ENCODE results near the gene SLC13A3.

Gene SLC13A3

DNA sequence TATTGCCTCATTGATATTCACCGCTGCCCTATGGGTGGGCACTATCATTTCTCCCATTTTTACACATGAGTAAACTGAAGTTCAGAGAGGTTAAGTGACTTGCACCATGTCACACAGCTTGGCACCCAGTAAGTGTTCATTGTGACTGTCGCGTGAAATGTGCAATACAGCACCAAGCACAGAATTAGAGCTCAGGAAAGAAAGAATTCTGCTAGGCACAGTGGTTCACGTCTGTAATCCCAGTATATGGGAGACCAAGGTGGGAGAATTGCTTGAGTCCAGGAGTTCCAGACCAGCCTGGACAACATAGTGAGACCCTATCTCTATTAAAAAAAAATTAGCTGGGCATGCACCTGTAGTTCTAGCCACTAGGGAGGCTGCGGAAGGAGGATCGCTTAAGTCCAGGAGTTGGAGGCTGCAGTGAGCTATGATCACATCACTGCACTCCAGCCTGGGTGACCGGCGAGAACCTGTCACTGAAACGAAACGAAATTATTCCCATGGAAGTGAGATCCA is 626 bp downstream of the SLC13A3 start:
- DNase-seq = no peak

- no peak for DNase-seq
These were observed 1.2 kb downstream of the SLC13A3 start for GRCh38 chr20:46649965-46650542.

- DNase-seq = no peak
These were observed 1.7 kb downstream of the SLC13A3 start for GRCh38 chr20:46649650-46649949.

- DNase-seq = no peak
These were observed 2.2 kb downstream of the SLC13A3 start for GRCh38 chr20:46648903-46649649.

- DNase-seq = no peak
These were observed 3.8 kb downstream of the SLC13A3 start for GRCh38 chr20:46647469-46647868.

DNA sequence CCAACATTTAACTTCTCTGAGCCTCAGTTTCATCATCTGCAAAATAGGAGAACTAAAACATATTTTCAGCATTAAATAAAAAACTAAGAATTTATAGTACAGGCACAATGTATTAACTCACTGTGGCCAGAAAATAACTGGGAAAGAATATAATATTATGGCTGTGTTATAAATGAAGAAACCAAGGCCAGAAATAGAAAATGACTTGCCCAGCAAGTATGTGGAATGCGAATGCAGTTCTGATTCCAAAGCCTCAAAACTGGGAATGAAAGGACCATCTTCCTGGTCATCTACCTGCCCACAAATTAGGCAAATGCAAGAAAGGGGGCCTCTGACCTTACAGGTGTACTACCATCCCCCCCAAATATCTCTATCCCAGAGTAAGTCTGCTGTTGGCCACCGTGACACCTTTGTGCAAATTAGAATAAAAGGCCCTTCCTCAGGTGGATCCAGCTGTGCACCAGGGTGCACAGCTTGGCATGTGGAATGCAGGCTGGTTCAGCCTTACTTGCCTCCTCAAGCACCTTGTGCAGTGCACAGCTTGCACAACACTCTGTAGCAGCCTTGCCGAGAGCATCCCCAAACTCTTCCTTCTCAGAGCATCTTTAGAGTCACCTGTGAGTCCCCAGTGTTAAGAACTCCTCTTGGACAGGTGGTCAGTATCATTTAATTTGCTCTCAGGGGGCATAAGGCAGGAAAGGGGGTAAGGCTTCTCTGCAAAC is 4.4 kb downstream of the SLC13A3 start:
- no peak for DNase-seq

- no peak for DNase-seq
These were observed 5.1 kb downstream of the SLC13A3 start for GRCh38 chr20:46646122-46646521.

DNA sequence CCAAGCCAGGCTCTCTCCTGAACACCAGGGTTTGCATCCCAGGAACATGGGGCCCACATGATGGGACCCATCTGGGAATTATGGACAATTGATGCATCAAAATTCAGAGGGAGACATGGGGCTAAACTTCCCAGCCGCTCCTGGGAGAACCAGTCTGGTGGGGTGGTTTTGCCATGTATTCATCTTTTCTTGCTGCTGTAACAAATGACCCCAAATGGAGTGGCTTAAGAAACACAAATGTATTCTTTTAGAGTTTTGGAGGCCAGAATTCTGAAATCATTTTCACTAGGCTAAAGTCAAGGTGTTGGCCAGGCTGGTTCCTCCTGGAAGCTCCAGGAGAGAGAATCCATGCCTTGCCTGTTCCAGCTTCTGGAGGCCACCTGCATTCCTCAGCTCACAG is 6.5 kb downstream of the SLC13A3 start:
- no peak for DNase-seq

- DNase-seq = no peak
These were observed 7.1 kb downstream of the SLC13A3 start for GRCh38 chr20:46644160-46644559.

DNA sequence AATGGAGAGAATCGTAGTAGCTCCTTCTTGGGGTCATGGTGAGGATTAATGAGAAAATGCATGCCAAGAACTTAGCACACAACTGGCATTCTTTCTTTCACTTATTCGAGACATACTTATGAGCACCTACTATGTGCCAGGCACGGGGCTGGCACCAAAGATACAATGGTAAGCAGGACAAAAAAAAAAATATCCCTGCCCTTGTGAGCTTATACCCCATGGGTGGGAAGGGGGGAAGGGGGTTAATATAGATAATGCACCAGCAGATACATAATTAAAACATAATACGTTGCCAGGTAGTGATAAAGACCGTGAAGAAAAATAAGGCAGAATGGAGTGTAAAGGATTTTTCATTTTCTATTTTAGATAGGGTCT is 8.3 kb downstream of the SLC13A3 start:
- DNase-seq = no peak

GRCh38 chr20:46642265-46642968 is 8.8 kb downstream of the SLC13A3 start:
- DNase-seq = no peak

DNA sequence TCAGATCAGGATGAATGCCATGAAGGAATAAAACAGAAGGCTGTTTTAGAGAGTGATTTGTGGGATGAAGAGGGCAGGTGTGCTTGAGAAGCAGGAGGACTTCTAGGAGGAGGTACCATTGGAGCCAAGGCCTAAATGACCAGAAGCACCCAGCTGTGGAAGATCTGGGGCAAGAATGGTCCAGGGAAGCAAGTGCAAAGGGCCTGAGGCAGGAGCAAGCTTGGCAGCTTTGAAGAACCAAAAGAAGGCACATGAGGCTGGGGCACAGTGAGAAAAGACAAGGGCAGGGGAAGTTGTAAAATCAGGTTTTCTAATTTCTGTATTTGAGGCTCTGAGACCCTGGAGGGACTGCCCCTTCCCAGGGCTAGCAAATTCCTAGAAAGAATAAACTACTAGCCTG is 9.8 kb downstream of the SLC13A3 start:
- DNase-seq = no peak

- no peak for DNase-seq
These were observed 10.5 kb downstream of the SLC13A3 start for GRCh38 chr20:46640536-46641311.

GRCh38 chr20:46640044-46640443 is 11.2 kb downstream of the SLC13A3 start:
- no peak for DNase-seq

DNA sequence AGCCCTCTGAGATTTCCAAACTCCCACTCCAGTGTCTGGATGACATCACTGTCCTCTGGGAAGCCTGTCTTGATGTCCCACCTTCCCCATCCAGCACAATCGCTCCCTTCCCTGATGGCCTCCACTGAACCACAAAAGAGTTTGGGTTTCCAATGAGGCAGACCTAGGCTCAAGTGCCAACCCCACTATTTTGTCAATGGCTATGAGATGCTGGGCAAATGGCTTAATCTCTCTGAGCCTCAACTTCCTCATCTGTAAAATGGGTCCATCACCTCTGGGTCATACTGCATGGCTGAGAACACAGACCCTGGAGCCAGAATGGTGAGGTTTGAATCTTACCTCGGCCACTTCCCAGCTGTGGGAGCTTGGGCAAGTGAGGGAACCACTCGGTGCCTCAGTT is 11.7 kb downstream of the SLC13A3 start:
- DNase-seq = no peak

GRCh38 chr20:46638898-46639274 is 12.4 kb downstream of the SLC13A3 start:
- no peak for DNase-seq

- DNase-seq = no peak
These were observed 12.9 kb downstream of the SLC13A3 start for GRCh38 chr20:46638134-46638897.

- DNase-seq = no peak
These were observed 13.7 kb downstream of the SLC13A3 start for GRCh38 chr20:46637427-46638133.

- DNase-seq = no peak
These were observed 14.2 kb downstream of the SLC13A3 start for GRCh38 chr20:46637020-46637419.

GRCh38 chr20:46636514-46636913 is 14.7 kb downstream of the SLC13A3 start:
- no peak for DNase-seq

DNA sequence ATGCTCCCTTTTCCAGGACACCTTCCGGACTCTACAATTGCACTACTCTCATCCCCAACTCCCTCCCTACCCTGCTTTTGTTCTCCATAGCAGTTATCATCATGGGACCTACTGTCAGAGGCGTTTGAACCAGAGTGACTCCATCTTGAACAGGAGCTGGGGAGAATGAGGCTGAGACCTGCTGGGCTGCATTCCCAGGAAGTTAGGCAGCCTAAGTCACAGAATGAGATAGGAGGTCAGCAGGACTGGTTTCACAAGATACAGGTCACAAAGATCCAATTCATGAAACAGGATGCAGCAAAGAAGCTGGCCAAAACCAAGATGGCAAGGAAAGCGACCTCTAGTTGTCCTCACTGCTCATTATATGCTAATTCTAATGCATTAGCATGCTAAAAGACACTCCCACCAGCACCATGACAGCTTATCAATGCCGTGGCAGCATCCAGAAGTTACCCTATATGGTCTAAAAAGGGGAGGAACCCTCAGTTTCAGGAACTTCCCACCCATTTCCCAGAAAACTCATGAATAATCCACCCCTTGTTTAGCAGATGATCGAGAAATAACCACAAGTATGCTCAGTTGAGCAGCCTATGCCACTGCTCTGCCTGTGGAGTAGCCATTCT is 15.6 kb downstream of the SLC13A3 start:
- no peak for DNase-seq
